ENCODE data around the gene GSTT2B.
"Not testable (repeated sequence)": the region's sequence is repeated elsewhere in the genome, so short reads cannot be mapped to it uniquely, and the experiment has no call there.

GSTT2B gene

GRCh38 chr22:23949764-23950163, 11.2 kb downstream of the GSTT2B start:
- not testable (repeated sequence) for DNase-seq; H3K4me3 ChIP-seq (ENCODE audit: low read depth, low read length); H3K27ac ChIP-seq; H3K27me3 ChIP-seq (ENCODE audit: insufficient read depth, low read depth, severe bottlenecking); H3K36me3 ChIP-seq; H3K9me3 ChIP-seq (ENCODE audit: severe bottlenecking)

- H3K4me3 ChIP-seq (ENCODE audit: low read depth, low read length); DNase-seq; H3K27ac ChIP-seq: not testable (repeated sequence)
Measured at GRCh38 chr22:23947391-23947790, 13.6 kb downstream of the GSTT2B start.

GRCh38 chr22:23940166-23940565, 20.8 kb downstream of the GSTT2B start:
- DNase-seq; H3K27ac ChIP-seq; H3K4me3 ChIP-seq (ENCODE audit: low read depth, low read length); H3K9me3 ChIP-seq (ENCODE audit: severe bottlenecking); H3K27me3 ChIP-seq (ENCODE audit: insufficient read depth, low read depth, severe bottlenecking); H3K36me3 ChIP-seq: not testable (repeated sequence)

More at GRCh38 chr22:23947391-23947790, 13.6 kb downstream of the GSTT2B start:
- H3K36me3 ChIP-seq; H3K27me3 ChIP-seq (ENCODE audit: insufficient read depth, low read depth, severe bottlenecking); H3K9me3 ChIP-seq (ENCODE audit: severe bottlenecking): not testable (repeated sequence)

GRCh38 chr22:23939017-23939357, 22.0 kb downstream of the GSTT2B start:
- no peak for TF ChIP-seq CTCF (IDR thresholded peaks at IDR 0.05; ENCODE audit: low read depth, low read length)
- Histone ChIP-seq H3K27ac (no peak overlapping the region), H3K4me3 (ENCODE audit: low read depth, low read length) (no peak overlapping the region), H3K9me3 (ENCODE audit: severe bottlenecking) (no peaks in the 10 kb centered on the region), H3K36me3 (no peaks in the 10 kb centered on the region), H3K27me3 (ENCODE audit: insufficient read depth, low read depth, severe bottlenecking) (no peaks in the 10 kb centered on the region)
- DNase-seq = no peak

- no peak for DNase-seq
Measured at GRCh38 chr22:23938328-23939016, 22.5 kb downstream of the GSTT2B start.

GRCh38 chr22:23926561-23926960, 34.4 kb downstream of the GSTT2B start:
- no peak for DNase-seq
- no peak for TF ChIP-seq CTCF (IDR thresholded peaks at IDR 0.05; ENCODE audit: low read depth, low read length)
- no peak overlapping the region for H3K4me3 ChIP-seq (ENCODE audit: low read depth, low read length)
- no peaks in the 10 kb centered on the region for H3K27me3 ChIP-seq (ENCODE audit: insufficient read depth, low read depth, severe bottlenecking)
- H3K9me3 ChIP-seq (ENCODE audit: severe bottlenecking) = peaks cover 11% of the 10 kb centered on the region
- no peak overlapping the region for H3K27ac ChIP-seq
- H3K36me3 ChIP-seq = peaks cover 34% of the 10 kb centered on the region

More at GRCh38 chr22:23938328-23939016, 22.5 kb downstream of the GSTT2B start:
- Histone ChIP-seq H3K9me3 (ENCODE audit: severe bottlenecking) (no peaks in the 10 kb centered on the region), H3K27me3 (ENCODE audit: insufficient read depth, low read depth, severe bottlenecking) (no peaks in the 10 kb centered on the region), H3K4me3 (ENCODE audit: low read depth, low read length) (no peak overlapping the region), H3K27ac (no peak overlapping the region), H3K36me3 (no peaks in the 10 kb centered on the region)
- no peak for TF ChIP-seq CTCF (IDR thresholded peaks at IDR 0.05; ENCODE audit: low read depth, low read length)

GRCh38 chr22:23925020-23925606, 35.9 kb downstream of the GSTT2B start:
- H3K9me3 ChIP-seq (ENCODE audit: severe bottlenecking) = peaks cover 11% of the 10 kb centered on the region

More at GRCh38 chr22:23925020-23925606, 35.9 kb downstream of the GSTT2B start:
- no peak for TF ChIP-seq CTCF (IDR thresholded peaks at IDR 0.05; ENCODE audit: low read depth, low read length)
- Histone ChIP-seq H3K27ac (no peak overlapping the region), H3K27me3 (ENCODE audit: insufficient read depth, low read depth, severe bottlenecking) (no peaks in the 10 kb centered on the region), H3K36me3 (peaks cover 30% of the 10 kb centered on the region), H3K4me3 (ENCODE audit: low read depth, low read length) (no peak overlapping the region)
- DNase-seq = no peak

Data from WERI-Rb-1 (cell line).